Breast epithelium (tissue), 4 donors: Measurements from ENCODE around the gene PLEKHN1. TPM values are rescaled to one million over a fixed set of nuclear protein-coding genes. Genes with fewer than 3 reads are reported as not detected.

Experiments used
- DNase-seq, 2 donors: peaks; one replicate each; pipeline ENCODE4 v3.0.0-alpha.2; 2019; ENCODE audit warnings: low spot score in 2 of 2
- H3K27ac ChIP-seq, 2 donors: fragments of 200-600 bp; sonication (generic) in 1 of 2; one replicate each; pipeline ENCODE4 v1.5.1; 2016 to 2019; ENCODE audit warnings: mild to moderate bottlenecking in 1 of 2
- H3K27me3 ChIP-seq, 2 donors: fragments of 200-600 bp; sonication (generic) in 1 of 2; one replicate each; pipeline versions ENCODE4 v1.5.1 to v1.6.0; 2017 to 2019; ENCODE audit warnings: control low read depth in 1 of 2, mild to moderate bottlenecking in 1 of 2
- H3K36me3 ChIP-seq: fragments of 200-600 bp; one replicate; pipeline ENCODE4 v1.5.1; 2019
- H3K4me1 ChIP-seq, 2 donors: fragments of 200-600 bp; sonication (generic); one replicate each; pipeline ENCODE4 v1.5.1; 2016 to 2019; ENCODE audit warnings: control low read depth in 1 of 2
- H3K4me3 ChIP-seq, 3 donors: fragments of 200-600 bp; sonication (generic); 1 replicate in 2 of 3; 2 replicates in 1 of 3; pipeline ENCODE4 v1.5.1; 2016 to 2019; ENCODE audit warnings: mild to moderate bottlenecking in 3 of 3, moderate library complexity in 2 of 3
- H3K9me3 ChIP-seq, 2 donors: fragments of 200-600 bp; sonication (generic) in 1 of 2; one replicate each; pipeline ENCODE4 v1.5.1; 2016 to 2019; ENCODE audit warnings: control low read depth in 1 of 2
- POLR2A ChIP-seq: fragments of 450-650 bp; IDR thresholded peaks from one replicate; pipeline ENCODE4 v1.6.1; 2016; ENCODE audit warnings: antibody characterized with exemption, mild to moderate bottlenecking, moderate library complexity
- POLR2AphosphoS5 ChIP-seq, 3 donors: sonication (generic); formaldehyde crosslinking; IDR thresholded peaks; one replicate each; pipeline ENCODE4 v1.6.1; 2017; ENCODE audit warnings: antibody characterized with exemption in 3 of 3
- intact Hi-C: fragments of 100-400 bp; cut with DNase I; formaldehyde crosslinking; loops from one replicate; pipeline ENCODE4 v1.15.1; 2023; ENCODE audit warnings: low total_unique reads
- total RNA-seq, 3 donors: library from RNA; depleted of rRNA; stranded (reverse); fragments of >200 nt; gene quantifications; one replicate each; pipeline ENCODE4 v1.1.0, GENCODE V29; 2016
- TF ChIP-seq, protein P1 (sequence below), 3 donors: fragments of 450-650 bp; IDR thresholded peaks; one replicate each; pipeline ENCODE4 v1.5.1; 2016 to 2017; ENCODE audit warnings: antibody characterized with exemption in 3 of 3, mild to moderate bottlenecking in 3 of 3, moderate library complexity in 3 of 3

The PLEKHN1 gene
- total RNA-seq, 3 donors from 2014 or later: 0.16 to 2.8 (median 1.6) TPM

DNA sequence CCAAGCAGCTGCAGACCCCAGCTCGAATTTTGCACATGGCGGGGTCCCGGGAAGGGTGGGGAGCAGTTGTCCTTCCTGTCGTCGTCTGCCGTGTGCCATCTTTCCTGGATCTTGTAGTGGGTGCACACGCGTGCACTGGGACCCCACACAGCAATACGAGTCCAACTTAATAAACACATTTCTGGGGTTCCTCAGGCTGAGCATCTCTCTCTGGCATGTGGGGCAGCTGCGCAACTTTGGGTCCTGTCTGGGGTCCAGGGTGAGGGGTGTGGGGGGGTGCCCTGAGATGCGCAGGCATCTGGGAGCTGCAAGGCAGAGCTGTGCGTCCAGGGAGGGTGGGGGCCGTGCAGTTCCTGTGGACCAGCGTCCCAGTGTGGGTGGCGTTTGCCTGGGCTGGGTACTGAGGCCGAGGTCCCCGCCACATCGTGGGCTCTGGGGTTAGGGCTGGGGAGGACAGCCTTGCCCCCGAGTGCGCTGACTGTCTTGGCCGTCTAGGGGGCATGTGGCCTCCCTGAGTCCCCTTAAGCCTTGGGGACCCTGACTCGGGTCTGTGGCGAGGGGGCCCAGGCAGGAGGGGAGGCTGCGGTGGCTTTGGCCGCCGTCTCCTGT lies 652 bp upstream of the PLEKHN1 start:
- Histone ChIP-seq H3K9me3 (no peaks in the 10 kb centered on the region), H3K27ac (peak overlapping the region; percentile 93 to 95), H3K4me3 (peak overlapping the region in 2 of 3 donors; percentile 69 to 93), H3K4me1 (peaks cover 4 to 16% of the 10 kb centered on the region in 2 donors), H3K36me3 (no peaks in the 10 kb centered on the region), H3K27me3 (peaks cover 0 to 10% of the 10 kb centered on the region in 2 donors)
- intact Hi-C loops: no loop called here
- no peak for DNase-seq
- TF ChIP-seq POLR2A: no peak

DNA sequence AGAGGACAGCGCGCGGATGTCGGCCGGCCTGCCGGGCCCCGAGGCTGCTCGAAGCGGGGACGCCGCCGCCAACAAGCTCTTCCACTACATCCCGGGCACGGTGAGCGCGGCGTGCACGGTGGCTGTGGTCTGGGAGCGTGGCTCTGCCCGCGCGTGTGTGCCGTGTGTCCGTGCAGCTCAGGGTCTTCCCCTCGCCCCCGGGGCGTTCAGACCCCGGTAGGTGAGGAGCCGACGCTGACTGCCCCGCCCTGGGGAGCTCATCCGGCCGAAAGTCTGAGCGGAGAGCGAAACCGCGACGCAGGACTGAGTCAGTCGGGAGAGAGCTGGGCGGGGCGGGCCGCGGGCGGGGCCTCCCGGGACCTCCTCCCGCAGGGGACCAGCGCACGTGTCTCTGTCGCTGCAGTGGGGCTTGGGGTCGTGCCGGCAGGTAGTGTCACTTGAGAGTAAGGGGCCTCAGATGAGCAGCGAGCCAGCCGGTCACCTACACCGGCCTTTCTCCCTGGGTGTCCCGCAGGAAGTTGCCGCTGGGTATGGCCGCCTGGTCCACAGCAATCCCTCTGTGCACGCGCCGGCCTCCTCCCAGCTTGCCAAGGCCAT lies 520 bp downstream of the PLEKHN1 start:
- intact Hi-C loops: no loop called here
- DNase-seq: peak; percentile 53 to 81
- H3K27me3 ChIP-seq: peaks cover 2 to 22% of the 10 kb centered on the region in 2 donors
- H3K36me3 ChIP-seq: no peaks in the 10 kb centered on the region
- H3K4me1 ChIP-seq: peaks cover 0 to 16% of the 10 kb centered on the region in 2 donors
- peak overlapping the region; percentile 93 to 95 for H3K27ac ChIP-seq
- TF ChIP-seq POLR2A (no peak), POLR2AphosphoS5 (IDR thresholded peaks at IDR 0.05) (peak; percentile 8 to 52 (median 43))
- TF ChIP-seq, protein P1, sequence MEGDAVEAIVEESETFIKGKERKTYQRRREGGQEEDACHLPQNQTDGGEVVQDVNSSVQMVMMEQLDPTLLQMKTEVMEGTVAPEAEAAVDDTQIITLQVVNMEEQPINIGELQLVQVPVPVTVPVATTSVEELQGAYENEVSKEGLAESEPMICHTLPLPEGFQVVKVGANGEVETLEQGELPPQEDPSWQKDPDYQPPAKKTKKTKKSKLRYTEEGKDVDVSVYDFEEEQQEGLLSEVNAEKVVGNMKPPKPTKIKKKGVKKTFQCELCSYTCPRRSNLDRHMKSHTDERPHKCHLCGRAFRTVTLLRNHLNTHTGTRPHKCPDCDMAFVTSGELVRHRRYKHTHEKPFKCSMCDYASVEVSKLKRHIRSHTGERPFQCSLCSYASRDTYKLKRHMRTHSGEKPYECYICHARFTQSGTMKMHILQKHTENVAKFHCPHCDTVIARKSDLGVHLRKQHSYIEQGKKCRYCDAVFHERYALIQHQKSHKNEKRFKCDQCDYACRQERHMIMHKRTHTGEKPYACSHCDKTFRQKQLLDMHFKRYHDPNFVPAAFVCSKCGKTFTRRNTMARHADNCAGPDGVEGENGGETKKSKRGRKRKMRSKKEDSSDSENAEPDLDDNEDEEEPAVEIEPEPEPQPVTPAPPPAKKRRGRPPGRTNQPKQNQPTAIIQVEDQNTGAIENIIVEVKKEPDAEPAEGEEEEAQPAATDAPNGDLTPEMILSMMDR (IDR thresholded peaks at IDR 0.05): no peak
- no peaks in the 10 kb centered on the region for H3K9me3 ChIP-seq
- peak overlapping the region; percentile 54 to 93 (median 69) for H3K4me3 ChIP-seq

DNA sequence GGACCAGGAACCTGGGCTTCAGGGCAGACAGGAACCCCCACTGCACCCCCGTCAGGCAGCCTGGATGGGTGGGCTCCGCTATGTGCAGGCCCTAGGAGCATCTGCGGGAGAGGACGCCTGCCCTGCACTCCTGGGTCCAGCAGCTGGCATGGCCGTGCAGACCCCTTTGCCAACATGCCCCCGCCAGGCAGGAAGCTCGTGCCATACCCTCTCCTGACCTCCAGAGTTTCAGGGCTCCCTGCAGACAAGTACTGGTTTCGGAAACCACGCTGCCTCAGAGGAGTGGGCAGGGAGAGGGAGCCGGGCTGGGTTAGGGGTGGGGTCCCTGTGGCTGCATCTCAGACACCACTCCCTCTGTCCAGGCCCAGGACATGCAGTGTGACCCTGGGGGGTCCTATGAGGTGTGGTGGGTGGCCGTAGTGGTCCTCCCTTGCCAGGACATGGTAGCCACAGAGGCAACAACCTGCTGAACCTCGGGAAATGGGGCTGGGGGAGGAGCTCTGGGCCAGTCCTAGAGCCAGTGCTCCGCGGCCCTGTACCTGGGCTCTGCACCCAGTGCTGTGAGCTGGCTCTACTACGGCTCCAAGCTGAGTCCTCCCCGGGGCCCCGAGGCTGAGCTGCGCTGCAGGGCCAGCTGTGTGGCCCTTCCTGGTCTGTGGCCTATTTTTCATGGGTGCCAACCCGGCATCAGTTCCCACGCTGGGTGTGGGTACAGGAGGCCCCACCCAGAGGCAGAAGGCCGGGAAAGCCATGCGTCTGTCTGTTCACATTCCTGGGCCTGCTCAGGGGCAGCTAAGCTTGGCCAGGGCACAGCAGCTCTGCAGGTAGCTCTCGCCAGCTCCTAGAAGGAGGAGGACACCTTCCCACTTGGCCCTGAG lies 1.4 kb downstream of the PLEKHN1 start:
- Histone ChIP-seq H3K9me3 (no peaks in the 10 kb centered on the region), H3K4me1 (peaks cover 0 to 16% of the 10 kb centered on the region in 2 donors), H3K36me3 (no peaks in the 10 kb centered on the region), H3K27me3 (peaks cover 2 to 29% of the 10 kb centered on the region in 2 donors), H3K27ac (no peak overlapping the region), H3K4me3 (peak overlapping the region in 1 of 3 donors; percentile 93)
- intact Hi-C loops: no loop called here
- DNase-seq: no peak
- TF ChIP-seq POLR2A: no peak
- TF ChIP-seq, protein P1 (IDR thresholded peaks at IDR 0.05): no peak

DNA sequence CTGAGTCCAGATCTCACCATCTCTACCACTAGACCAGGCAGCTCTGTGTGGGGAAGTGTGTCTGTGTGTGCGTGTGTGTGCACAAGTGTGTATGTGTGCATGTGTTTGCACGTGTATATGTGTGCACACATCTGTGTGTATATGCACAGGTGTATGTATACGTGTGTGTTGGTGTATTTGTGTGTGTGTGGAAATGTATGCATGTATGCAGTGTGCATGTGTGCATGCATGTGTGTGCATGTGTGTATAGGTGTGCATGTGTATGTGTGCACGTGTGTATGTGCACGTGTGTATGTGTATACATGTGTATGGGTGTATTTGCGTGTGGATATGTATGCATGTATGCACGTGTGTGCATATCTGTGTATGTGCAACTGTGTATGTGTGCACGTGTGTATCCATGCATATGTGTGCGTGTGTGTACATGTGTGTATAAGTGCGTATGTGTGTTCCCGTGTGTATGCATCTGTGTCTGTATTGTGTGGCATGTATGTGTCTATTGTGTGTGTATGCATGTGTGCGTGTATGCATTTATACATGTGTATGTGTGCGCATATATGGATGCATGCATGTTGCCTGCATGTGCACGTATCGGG lies 3.1 kb downstream of the PLEKHN1 start:
- TF ChIP-seq, protein P1 (IDR thresholded peaks at IDR 0.05): no peak
- TF ChIP-seq POLR2AphosphoS5 (IDR thresholded peaks at IDR 0.05): no peak
- peaks cover 2 to 29% of the 10 kb centered on the region in 2 donors for H3K27me3 ChIP-seq
- no peak for DNase-seq

DNA sequence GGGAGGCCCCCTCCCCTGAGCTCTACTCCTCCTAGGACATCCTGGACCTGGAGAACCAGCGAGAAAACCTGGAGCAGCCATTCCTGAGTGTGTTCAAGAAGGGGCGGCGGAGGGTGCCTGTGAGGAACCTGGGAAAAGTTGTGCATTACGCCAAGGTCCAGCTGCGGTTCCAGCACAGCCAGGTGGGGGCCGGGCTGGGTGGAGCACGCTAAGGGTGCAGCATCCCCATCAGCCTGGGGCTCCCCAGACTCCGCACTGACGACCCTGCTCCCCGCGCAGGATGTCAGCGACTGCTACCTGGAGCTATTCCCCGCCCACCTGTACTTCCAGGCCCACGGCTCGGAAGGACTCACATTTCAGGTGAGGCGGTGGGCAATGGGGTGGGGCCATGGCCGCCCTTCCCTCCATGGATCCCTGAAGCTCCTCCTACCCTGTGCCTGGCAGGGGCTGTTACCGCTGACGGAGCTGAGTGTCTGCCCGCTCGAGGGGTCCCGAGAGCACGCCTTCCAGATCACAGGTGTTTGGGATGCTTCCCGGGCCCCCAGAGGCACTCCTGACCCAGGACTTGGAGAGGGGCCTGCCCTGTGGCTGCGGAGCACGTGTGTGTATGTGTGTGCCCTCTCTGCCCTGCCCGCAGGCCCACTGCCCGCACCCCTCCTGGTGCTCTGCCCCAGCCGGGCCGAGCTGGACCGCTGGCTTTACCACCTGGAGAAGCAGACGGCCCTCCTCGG lies 4.1 kb downstream of the PLEKHN1 start:
- Histone ChIP-seq H3K4me3 (no peak overlapping the region), H3K27me3 (peaks cover 2 to 29% of the 10 kb centered on the region in 2 donors), H3K27ac (no peak overlapping the region), H3K36me3 (no peaks in the 10 kb centered on the region), H3K9me3 (no peaks in the 10 kb centered on the region), H3K4me1 (peaks cover 0 to 21% of the 10 kb centered on the region in 2 donors)
- intact Hi-C loops: no loop called here
- DNase-seq: no peak
- TF ChIP-seq POLR2A (no peak), POLR2AphosphoS5 (IDR thresholded peaks at IDR 0.05) (no peak)
- TF ChIP-seq, protein P1 (IDR thresholded peaks at IDR 0.05): no peak

More for the DNA sequence above, 3.1 kb downstream of the PLEKHN1 start:
- intact Hi-C loops: no loop called here
- Histone ChIP-seq H3K4me1 (peaks cover 0 to 16% of the 10 kb centered on the region in 2 donors), H3K4me3 (no peak overlapping the region), H3K36me3 (no peaks in the 10 kb centered on the region), H3K9me3 (no peaks in the 10 kb centered on the region), H3K27ac (no peak overlapping the region)
